HepG2 (cell line): ENCODE data around the gene RNF17.

Source experiments
- ATAD3A ChIP-seq: sonication (generic); formaldehyde crosslinking; IDR thresholded peaks from 2 replicates; pipeline ENCODE4 v1.4.0; 2020; ENCODE audit warnings: missing genetic modification reagents
- RAD21 ChIP-seq: fragments of 450-650 bp; formaldehyde crosslinking; IDR thresholded peaks from 2 replicates; pipeline ENCODE4 v1.5.0; 2020; ENCODE audit warnings: mild to moderate bottlenecking
- TF ChIP-seq, protein P1 (sequence below): sonication (generic); formaldehyde crosslinking; IDR thresholded peaks from 2 replicates; pipeline ENCODE4 v1.5.0; 2020; ENCODE audit warnings: mild to moderate bottlenecking, missing genetic modification reagents, moderate library complexity

DNA sequence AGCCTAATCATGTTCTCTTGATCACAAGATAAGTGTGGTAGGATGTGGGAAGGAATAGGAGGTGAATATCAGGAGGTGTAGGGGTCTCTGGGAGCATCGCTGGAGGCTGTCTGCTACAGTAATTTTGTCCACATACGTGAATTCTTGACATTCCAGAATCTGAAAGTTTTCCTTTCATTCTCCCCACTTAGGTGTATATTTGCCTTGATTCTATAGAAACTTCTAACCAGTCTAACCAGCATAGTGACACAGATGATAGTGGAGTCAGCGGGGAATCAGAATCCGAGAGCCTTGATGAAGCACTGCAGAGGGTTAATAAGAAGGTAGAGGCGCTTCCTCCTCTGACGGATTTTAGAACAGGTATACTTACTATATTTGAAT is 106.4 kb downstream of the RNF17 start:
- TF ChIP-seq, protein P1, sequence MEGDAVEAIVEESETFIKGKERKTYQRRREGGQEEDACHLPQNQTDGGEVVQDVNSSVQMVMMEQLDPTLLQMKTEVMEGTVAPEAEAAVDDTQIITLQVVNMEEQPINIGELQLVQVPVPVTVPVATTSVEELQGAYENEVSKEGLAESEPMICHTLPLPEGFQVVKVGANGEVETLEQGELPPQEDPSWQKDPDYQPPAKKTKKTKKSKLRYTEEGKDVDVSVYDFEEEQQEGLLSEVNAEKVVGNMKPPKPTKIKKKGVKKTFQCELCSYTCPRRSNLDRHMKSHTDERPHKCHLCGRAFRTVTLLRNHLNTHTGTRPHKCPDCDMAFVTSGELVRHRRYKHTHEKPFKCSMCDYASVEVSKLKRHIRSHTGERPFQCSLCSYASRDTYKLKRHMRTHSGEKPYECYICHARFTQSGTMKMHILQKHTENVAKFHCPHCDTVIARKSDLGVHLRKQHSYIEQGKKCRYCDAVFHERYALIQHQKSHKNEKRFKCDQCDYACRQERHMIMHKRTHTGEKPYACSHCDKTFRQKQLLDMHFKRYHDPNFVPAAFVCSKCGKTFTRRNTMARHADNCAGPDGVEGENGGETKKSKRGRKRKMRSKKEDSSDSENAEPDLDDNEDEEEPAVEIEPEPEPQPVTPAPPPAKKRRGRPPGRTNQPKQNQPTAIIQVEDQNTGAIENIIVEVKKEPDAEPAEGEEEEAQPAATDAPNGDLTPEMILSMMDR (CRISPR knock-in tag), result no peak
- TF ChIP-seq RAD21 (CRISPR knock-in tag) (no peak), ATAD3A (CRISPR knock-in tag) (no peak)
